Activated T-cell treated with anti-CD3 and anti-CD28 coated beads for 4 hours (primary cell): ENCODE data around the gene JUNB.
A peak's percentile ranks its signal among the peaks of the same experiment; 100 is the strongest.
"Not testable (repeated sequence)": the region's sequence is repeated elsewhere in the genome, so short reads cannot be mapped to it uniquely, and the experiment has no call there.

Experiments used
- DNase-seq: peaks from one replicate; pipeline ENCODE4 v3.0.0-alpha.2; 2020

The JUNB gene

DNA sequence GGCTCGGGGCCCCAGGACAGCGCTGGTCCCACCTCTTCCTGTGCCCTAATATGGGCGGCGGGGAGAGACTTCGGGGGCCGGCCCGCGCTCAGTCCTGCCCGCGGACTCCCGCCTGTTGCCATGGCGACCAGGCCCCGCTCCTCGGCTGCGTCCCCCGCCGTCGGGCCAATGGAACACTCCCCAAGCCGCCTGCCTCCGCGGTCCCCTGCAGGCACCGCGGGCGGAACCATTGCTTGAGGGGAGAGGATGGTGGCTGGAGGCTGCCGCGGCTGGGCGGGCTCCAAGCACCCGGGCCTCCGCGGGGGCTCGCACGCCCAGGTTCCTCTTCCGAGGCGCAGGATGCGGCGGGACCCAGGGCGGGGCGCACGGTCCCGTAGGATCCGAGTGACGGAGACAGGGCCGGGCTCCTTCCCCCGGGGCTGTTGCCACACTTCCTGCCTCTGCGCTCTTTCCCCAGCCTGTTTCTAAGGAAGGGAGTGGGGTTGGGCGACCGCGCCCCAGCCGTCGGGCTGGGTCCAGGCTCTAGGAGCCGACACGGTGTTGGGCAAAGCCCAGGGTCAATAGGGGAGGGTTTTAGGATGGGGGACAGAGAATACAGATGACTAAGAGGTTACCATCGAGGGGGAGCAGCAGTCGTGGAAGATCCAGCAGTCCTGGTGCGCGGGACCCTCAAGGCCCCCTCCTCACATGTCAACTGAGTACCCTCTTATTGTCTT, 1.2 kb upstream of the JUNB start:
- DNase-seq: peak; percentile 67

DNA sequence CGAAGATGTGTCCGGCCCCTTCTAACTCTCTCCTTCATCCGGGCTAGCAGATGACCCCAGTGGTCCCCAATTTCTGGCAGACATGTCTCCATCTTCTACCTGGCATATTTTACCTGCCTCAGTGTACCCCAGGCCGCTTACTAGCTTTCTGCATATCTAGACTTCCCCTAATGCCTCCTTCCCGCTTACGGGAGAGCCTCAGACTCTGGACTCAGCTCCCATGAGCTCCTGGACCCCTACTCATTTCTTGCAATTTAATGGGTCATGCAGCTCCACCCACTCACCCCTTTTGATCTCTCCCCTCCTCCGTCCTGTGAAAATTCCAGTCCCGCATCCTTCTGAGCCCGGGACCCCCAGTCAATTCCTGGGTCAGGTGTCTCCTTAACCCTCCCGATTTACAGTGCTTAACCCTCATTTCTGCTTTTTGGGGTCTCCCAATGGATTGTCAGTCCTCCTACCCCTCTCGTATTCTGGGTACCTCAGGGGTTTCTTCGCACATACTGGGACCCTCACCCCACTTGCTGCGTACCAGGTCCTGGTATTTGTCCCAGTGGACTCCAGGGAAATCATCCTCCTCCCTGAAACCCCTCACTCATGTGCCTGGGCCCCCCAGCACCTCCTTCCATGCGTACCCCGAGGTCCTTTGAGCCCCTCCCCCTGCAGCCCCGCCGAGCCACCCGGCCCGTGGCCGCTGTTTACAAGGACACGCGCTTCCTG, 500 bp upstream of the JUNB start:
- DNase-seq: no peak

DNA sequence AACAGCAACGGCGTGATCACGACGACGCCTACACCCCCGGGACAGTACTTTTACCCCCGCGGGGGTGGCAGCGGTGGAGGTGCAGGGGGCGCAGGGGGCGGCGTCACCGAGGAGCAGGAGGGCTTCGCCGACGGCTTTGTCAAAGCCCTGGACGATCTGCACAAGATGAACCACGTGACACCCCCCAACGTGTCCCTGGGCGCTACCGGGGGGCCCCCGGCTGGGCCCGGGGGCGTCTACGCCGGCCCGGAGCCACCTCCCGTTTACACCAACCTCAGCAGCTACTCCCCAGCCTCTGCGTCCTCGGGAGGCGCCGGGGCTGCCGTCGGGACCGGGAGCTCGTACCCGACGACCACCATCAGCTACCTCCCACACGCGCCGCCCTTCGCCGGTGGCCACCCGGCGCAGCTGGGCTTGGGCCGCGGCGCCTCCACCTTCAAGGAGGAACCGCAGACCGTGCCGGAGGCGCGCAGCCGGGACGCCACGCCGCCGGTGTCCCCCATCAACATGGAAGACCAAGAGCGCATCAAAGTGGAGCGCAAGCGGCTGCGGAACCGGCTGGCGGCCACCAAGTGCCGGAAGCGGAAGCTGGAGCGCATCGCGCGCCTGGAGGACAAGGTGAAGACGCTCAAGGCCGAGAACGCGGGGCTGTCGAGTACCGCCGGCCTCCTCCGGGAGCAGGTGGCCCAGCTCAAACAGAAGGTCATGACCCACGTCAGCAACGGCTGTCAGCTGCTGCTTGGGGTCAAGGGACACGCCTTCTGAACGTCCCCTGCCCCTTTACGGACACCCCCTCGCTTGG, 966 bp downstream of the JUNB start:
- DNase-seq: peak; percentile 76

DNA sequence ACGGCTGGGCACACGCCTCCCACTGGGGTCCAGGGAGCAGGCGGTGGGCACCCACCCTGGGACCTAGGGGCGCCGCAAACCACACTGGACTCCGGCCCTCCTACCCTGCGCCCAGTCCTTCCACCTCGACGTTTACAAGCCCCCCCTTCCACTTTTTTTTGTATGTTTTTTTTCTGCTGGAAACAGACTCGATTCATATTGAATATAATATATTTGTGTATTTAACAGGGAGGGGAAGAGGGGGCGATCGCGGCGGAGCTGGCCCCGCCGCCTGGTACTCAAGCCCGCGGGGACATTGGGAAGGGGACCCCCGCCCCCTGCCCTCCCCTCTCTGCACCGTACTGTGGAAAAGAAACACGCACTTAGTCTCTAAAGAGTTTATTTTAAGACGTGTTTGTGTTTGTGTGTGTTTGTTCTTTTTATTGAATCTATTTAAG, 1.6 kb downstream of the JUNB start:
- no peak for DNase-seq

DNA sequence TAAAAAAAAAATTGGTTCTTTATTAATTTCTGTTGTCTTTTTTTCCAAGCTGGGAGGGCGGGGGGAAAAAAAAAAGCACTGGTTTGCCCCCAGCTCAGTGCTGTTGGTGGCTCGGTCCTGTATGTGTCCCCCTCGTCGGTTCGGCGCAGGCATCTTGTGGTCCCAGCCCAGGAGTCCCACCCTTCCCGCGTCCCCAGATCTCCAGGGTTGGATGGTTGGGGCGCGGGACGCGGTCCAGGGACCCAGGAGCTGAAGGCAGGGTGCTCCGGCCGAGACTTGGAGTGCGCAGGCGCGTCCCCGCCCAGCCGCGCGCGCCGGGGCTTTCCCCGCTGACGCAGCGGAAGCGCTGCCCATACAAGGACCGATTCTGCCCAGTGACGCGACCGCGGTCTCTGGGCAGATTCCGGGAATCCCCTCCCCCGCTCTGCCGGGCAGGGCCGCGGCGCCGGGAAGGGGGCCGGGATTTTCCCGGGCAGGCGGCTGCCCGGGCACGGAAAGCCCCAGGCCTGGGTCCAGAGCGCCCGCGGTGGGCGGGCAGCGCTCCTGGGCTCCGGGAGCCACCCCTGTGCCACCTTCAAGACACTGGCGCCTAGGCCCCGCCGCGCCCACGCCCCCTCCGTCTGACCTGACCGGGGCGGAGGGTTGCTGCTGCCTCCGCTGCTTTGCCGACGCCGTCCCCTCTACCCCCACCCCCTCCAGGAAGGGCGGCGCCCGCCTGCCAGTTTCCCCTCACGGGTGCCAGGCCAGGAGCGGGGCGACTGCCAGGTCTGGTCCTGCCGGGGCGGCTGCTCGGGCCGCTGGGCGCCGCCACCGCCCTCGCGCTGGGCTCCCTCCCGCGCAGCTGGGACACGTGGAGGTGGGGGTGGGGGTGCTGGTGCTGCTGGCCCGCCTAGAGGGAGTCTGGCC, 2.3 kb downstream of the JUNB start:
- peak; percentile 88 for DNase-seq

DNA sequence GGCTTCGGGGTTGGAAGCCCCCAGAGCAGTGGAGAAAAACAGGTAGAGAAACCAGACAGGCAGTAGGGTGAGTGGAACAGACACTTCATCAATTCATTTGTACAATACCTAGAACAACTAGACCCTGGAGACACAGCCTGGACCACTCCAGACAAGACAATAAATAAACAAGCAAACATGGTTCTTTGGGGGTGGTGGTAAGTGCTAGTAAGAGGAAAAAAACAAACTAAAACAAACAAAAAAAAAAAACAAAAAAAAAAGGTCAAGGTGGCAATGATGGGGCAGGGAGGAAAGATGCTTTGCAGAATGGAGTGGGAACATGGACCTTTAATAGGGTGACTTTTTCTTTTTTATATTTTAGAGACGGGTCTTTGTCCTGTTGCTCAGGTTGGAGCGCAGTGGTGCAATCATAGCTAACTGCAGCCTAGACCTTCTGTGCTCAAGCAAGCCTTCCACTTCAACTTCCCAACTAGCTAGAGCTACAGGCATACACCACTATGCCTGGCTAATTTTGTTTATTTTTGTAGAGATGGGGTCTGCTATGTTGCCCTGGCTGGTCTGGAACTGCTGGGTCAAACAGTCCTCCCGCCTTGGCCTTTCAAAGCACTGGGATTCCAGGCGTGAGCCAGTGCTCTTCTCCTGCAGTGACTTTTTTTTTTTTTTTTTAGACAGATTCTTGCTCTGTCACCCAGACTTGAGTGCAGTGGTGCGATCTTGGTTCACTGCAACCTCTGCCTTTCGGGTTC, 3.1 kb downstream of the JUNB start:
- no peak for DNase-seq

DNA sequence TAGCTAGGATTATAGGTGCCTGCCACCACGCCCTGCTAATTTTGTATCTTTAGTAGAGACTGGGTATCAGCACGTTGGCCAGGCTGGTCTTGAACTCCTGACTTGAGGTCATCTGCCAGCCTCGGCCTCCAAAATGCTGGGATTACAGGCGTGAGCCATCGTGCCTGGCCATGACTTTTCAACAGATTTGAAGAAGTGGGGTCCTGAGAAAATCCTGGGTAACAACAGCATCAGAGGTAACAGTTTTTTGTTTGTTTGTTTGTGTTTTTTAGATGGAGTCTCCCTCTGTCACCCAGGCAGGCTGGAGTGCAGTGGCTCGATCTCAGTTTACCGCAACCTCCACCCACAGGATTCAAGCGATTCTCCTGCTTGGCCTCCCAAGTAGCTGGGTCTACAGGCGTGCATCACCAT, 3.7 kb downstream of the JUNB start:
- no peak for DNase-seq

DNA sequence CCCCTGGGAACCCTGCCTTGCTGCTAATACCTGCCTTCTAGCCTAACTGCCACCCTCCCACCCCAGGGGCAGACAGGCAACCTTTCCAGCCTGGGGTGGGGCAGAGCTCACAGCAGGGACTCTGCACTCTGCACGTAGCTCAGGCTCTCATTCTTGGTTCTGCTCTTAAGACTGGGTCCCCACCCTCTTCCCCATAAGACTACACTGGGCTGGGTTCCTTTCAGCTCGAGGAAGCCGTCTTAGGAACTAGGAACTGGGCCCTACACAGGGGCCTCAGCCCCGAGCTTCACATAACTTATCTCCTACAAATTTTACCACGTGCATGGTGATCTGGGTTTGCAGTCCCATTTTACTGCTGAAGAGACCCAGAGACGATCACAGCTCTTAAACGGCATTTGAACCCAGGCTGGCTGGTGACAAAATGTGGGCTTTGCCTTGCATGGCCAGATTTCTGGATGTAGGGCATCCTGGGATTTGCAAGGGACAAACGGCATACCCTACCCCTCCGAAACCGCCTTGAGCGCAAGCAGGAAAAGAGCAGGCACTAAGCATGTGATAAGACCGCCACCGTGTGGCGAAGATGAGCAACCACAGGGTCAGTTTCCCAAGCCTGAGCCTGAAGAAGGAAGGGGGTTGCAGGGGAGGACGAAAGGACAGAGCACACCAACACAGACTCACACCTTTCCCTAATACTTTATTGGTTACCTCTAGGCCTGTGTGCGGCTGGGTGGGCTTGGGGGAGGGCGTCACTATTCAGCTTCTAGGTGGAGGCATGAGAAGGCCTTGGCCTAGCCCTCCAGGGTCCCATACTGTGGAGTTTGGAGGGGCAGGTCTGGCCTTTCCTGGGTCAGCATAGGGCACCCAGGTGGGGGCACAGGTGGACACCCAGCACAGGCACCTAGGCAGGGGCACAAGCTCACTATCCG, 5.1 kb downstream of the JUNB start:
- peak; percentile 68 for DNase-seq

DNA sequence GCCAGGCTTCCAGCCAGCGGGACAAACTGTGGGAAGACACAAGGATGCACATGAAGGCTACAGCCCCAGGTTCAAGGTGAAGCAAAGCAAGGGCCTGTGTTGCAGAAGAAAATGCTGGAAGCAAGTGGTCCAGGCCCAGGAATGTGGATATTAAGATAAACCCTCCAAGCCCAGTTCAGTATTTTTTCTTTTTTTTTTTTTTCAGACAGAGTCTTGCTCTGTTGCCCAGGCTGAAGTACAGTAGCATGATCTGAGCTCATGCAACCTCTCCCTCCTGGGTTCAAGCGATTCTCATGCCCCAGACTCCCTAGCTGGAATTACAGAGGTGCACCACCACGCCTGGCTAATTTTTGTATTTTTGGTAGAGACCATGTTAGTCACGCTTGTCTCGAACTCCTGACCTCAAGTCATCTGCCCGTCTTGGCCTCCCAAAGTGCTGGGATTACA, 5.9 kb downstream of the JUNB start:
- no peak for DNase-seq

DNA sequence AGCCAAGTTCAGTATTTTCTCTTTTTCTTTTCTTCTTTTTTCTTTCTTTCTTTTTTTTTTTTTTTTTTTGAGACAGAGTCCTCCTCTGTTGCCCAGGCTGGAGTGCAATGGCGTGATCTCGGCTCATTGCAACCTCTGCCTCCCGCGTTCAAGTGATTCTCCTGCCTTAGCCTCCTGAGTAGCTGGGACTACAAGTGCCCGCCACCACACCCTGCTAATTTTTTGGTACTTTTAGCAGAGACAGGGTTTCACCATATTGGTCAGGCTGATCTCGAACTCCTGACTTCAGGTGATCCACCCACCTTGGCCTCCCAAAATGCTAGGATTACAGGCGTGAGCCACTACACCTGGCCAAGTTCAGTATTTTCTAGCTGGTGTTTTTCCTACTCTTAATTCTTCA, 6.3 kb downstream of the JUNB start:
- not testable (repeated sequence) for DNase-seq

DNA sequence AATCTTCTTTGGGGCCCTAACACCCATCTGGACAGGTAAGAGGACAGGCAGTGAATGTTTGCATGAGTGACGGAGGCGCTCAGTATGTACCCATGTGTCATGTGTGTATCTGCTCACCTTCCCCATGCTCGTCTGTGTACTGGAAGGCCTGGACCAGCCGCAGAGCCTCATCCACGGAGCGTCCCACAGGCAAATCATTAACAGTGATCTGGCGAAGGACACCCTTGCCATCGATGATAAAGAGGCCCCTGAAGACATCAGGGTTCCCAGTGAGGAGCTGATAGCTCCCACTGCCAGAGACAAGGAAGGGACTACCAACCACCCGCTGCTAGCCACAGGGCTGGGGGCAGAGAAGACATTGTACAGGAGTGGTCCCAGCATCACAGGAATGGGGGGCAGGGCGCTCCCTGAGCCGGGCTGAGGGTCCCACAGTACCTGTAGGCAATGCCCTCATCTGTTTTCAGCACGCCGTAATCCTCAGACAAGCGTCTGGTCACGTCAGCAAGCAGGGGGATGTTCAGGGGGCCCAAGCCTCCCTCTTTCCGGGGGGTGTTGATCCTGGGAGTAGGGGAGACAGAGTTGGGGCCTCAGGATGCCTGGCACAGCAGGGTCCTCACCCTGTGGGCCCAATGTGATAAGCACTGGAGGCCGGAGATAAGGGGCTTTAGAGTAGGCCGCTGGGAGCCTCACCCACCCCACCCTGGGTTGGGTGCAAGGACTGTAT, 8.6 kb downstream of the JUNB start:
- no peak for DNase-seq

DNA sequence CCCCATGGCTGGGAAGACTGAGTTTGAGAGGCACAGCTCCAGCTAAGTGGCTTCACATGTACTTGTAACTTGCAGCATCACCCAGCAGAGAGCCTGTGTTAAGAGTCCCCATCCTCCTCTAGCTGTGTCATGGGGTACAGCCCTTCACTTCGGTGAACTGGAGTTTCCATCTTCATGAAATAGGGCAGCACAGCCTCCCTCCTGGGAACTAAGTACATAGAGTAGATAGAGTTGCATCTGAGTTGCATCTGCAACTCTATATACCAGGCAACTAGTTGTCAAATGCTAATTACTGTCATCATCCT, 9.1 kb downstream of the JUNB start:
- DNase-seq: no peak

DNA sequence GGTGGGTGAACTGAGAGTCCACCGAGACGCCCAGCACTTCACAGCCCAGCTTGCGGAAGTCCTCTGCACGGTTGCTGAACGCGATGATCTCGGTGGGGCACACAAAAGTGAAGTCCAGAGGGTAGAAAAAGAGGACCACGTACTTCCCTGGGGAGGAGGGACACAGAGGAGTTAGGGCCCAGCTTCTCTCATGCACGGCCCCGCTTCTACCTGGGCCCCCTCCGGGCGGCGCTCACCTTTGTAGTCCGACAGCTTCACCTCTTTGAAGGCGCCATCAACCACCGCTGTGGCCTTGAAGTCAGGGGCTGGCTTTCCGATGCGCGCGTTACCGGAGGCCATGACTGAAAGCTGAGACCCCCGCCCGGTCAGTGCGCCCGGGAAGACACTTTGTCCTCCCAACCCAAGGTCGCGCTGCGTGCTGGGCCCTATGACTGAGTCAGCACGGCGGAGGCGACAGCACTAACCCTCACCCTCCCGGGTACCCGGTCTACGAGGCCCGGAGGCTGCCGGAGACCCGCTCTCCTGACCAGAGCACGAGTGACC, 9.7 kb downstream of the JUNB start:
- peak; percentile 10 for DNase-seq

DNA sequence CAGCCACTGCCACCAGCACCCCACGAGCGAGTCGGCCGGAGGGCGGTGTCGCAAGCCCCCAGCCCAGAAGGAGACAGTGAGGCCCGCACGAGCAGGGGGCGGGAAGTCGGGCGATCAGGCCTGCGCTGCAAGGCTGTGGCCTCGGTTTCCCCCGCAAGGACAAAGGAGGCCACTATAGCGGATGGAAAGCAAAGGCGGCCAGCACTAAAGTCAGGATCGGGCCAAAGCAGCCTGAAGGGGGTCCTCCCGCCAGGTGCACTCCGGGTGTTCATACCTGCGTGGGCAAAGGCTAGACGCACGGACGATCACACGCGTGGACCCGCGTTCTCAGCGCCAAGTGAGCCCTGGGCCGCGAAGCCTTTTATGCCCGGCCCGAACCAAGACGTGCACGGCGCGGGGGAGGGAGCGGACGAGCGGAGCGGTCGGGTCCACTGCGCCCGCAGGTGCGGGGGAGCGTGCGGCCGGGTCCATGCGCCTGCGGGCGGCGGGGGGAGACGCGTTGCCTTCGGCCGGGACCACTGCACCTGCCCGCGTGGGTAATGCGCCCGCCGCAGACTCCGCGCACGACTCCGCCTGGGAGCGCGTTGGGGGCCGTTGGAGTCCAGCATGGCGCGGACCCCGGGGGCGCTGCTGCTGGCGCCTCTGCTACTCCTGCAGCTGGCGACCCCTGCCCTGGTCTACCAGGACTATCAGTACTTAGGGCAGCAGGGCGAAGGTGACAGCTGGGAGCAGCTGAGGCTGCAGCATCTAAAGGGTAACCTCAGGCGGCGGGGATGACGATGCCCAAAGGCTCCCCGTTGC, 10.4 kb downstream of the JUNB start, which contains the start of the genes PRDX2 and THSD8:
TSS of gene PRDX2 (minus strand) at position 335 of the 801 bp plus-strand sequence. CDS start 539 bp downstream, outside the sequence.
TSS of gene THSD8 (plus strand) at position 604 of the 801 bp plus-strand sequence. CDS start at position 607, 3 bp downstream.
- DNase-seq: peak; percentile 45

DNA sequence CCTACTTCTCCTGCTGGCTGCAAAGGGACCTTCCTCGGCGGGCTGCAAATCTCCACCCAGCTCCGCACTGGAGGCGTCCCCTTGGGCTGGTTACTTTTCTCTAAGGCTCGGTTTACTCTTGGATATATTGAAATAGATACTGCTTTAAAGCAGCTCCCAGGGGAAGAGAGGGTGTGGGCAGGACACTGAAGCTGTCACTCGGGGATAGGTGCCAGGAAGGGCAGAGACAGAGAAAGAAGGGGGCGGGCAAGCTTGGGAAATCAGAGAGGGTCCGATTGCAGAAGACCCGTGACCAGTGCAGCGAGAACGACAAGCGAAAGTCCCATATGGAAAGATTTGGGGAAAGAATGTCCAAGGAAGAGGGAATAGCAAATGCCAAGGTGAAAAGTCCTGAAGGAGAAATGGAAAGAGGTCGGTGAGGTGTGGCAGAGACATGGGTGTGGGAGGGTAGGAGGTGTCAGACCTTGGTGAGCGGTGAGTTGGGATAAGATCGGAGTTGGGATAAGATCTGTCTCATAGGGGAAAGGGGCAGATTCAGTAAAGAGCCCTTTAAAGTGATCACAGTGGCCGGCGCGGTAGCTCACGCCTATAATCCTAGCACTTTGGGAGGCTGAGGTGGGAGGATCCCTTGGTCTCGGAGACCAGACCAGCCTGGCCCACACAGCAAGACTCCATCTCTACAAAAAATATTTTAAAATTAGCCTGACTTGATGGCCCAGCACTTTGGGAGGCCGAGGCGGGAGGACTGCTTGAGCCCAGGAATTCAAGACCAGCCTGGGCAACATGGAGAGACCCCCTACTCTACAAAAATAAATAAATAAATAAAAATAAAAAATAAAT, 11.2 kb downstream of the JUNB start:
- no peak for DNase-seq

DNA sequence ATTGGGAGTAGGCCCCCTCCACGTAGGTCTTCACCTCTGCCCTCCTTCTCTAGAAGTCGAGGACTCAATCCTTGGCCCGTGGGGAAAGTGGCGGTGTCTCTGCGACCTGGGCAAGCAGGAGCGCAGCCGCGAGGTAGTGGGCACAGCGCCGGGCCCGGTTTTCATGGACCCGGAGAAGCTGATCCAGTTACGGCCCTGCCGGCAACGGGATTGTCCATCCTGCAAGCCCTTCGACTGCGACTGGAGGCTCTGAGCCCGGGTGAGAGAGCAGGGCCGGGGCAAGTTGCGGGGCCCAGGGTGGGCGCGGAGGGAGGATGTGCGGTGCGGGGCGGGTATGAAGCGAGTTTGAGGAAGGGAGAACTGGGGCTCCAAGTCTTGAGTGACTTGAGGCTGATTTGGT, 12.8 kb downstream of the JUNB start:
- no peak for DNase-seq

DNA sequence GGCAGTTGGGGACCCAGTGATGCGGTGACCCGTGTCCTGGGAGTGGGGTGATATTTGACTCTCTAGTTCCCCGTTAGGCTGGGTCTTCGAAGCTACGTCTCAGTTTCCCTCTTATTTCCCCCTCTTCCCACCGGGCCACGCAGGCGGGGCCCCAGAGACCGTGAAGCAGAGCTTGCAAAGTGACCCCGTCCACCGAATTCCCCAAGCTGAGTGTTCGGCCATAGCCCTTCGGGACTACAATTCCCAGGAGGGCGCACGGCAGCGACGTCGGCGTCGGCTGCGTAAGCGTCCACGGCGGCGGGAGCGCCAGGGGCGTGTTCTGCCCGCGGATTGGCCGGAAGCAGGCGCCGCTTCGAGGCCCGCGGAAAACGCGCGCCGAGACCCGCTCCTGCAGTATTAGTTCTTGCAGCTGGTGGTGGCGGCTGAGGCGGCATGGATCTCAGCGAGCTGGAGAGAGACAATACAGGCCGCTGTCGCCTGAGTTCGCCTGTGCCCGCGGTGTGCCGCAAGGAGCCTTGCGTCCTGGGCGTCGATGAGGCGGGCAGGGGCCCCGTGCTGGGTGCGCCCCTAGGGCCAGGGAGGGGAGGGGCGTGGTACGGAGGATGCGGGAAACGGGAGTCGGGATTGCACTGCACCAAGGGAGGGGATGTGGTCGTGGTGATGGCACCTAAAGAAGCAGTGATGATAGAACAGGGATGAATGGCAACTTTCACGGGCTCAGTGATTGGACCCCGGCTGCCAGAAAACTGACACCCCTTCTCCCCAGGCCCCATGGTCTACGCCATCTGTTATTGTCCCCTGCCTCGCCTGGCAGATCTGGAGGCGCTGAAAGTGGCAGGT, 15.2 kb downstream of the JUNB start, which contains the start of gene RNASEH2A:
TSS of gene RNASEH2A (plus strand) at position 343 of the 840 bp plus-strand sequence. CDS start at position 433, 90 bp downstream.
- peak; percentile 74 for DNase-seq
